Prostate gland (tissue), 2 donors: Measurements from ENCODE around the gene MAP3K4. TPM values are rescaled to one million over a fixed set of nuclear protein-coding genes. Genes with fewer than 3 reads are reported as not detected.
A peak's percentile ranks its signal among the peaks of the same experiment; 100 is the strongest.

Source experiments
- DNase-seq: peaks from one replicate; pipeline ENCODE4 v3.0.0-alpha.2; 2019; ENCODE audit warnings: low spot score
- H3K27ac ChIP-seq, 2 donors: fragments of 200-600 bp; sonication (generic); 2 replicates each; pipeline ENCODE4 v1.5.1; 2017 to 2019
- H3K27me3 ChIP-seq: fragments of 200-600 bp; sonication (generic); replicated peaks from 2 replicates; pipeline ENCODE4 v1.5.1; 2019; ENCODE audit not compliant: insufficient read depth
- H3K36me3 ChIP-seq, 2 donors: fragments of 200-600 bp; sonication (generic); 1 replicate in 1 of 2; 2 replicates in 1 of 2; pipeline versions ENCODE4 v1.5.1 to v1.8.1; 2017 to 2019
- H3K4me1 ChIP-seq: fragments of 200-600 bp; sonication (generic); replicated peaks from 2 replicates; pipeline ENCODE4 v1.5.1; 2019
- H3K4me3 ChIP-seq, 2 donors: fragments of 200-600 bp; sonication (generic); 2 replicates each; pipeline ENCODE4 v1.5.1; 2017 to 2019
- H3K9me3 ChIP-seq: fragments of 200-600 bp; sonication (generic); 2 replicates; pipeline ENCODE4 v1.5.1; 2017
- CTCF ChIP-seq, 4 experiments: fragments of 200-600 bp in 2 of 4; fragments of 450-650 bp in 2 of 4; sonication (generic) in 2 of 4; IDR thresholded peaks; 1 replicate in 3 of 4; 2 replicates in 1 of 4; pipeline ENCODE4 v1.5.1; 2016 to 2019; ENCODE audit warnings: antibody characterized with exemption in 4 of 4, mild to moderate bottlenecking in 2 of 4, moderate library complexity in 2 of 4
- POLR2A ChIP-seq: fragments of 450-650 bp; IDR thresholded peaks from one replicate; pipeline ENCODE4 v1.6.1; 2016; ENCODE audit warnings: antibody characterized with exemption, mild to moderate bottlenecking
- POLR2AphosphoS5 ChIP-seq: sonication (generic); formaldehyde crosslinking; IDR thresholded peaks from one replicate; pipeline ENCODE4 v1.6.1; 2017; ENCODE audit warnings: antibody characterized with exemption
- WGBS: methylation state at CpG from one replicate; pipeline ENCODE4 v1.1.5; 2018; 5-methylcytosine and 5-hydroxymethylcytosine counted together
- intact Hi-C: fragments of 100-400 bp; cut with DNase I; formaldehyde crosslinking; loops from one replicate; pipeline ENCODE4 v1.14.2; 2022
- total RNA-seq, 2 donors: library from RNA; depleted of rRNA; stranded (reverse); fragments of >200 nt; gene quantifications; one replicate each; pipeline ENCODE4 v1.1.0, GENCODE V29; 2016

MAP3K4 gene
- total RNA-seq, 2 donors from 2014 or later: 26.2 to 59.2 TPM

DNA sequence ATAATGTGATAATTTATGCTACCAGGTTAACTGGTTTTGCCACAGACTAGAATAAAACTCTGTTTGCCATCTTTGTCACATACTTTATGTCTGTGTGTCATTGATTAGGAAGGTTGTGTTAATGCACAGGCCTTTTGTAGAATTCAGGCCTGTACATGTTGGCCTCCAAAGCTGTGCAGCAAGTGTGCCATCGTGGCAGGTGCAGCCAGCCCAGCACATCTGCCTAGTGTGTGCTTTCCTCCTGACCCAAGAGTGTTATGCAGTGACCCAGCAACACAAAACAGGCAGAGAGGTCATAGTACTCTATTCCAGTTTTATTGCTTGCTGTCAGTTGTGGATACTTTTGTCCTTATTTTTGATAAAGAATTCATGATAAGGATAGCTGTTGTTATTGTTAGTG is 3.7 kb downstream of the MAP3K4 start:
- Histone ChIP-seq H3K9me3 (no peaks in the 10 kb centered on the region), H3K36me3 (no peaks in the 10 kb centered on the region), H3K27me3 (no peaks in the 10 kb centered on the region), H3K27ac (no peak overlapping the region), H3K4me3 (no peak overlapping the region), H3K4me1 (peaks cover 3% of the 10 kb centered on the region)
- no peak for DNase-seq
- intact Hi-C loops: loop anchor here (10.0 kb wide), 1 partner anchor 280 kb away; the partner anchor contains the start of gene AGPAT4
- WGBS: 56% methylated on average over 1 of the region's 1 CpG
- TF ChIP-seq POLR2A: no peak
- TF ChIP-seq POLR2AphosphoS5: no peak
- TF ChIP-seq CTCF (IDR thresholded peaks at IDR 0.05): no peak

DNA sequence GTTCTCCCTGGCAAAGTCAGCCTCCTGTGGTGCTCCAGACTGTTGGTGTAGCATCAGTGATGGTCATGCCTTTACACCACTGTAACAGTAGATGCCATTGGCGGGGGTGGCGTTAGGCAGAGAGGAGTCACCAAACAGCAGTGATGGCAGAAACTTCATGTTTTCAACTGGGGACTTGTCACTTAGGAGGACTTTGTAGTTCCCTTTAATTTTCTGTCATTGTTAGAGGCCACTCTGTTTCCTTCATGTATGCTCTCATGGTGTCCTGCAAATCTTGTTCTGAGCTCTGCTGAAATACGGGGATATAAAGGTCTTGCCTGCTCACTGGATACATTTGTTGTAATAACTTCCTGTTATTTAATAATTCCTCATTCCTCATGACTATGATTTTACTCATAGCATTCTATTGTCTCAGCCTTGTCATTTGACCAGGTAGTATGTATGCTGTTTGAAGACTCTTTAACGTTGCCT is 4.6 kb downstream of the MAP3K4 start:
- H3K4me1 ChIP-seq: peaks cover 3% of the 10 kb centered on the region
- no peak for DNase-seq
- H3K9me3 ChIP-seq: no peaks in the 10 kb centered on the region
- TF ChIP-seq CTCF (IDR thresholded peaks at IDR 0.05) (no peak), POLR2AphosphoS5 (no peak), POLR2A (no peak)
- WGBS: 74% methylated on average over 4 of the region's 4 CpGs
- H3K27ac ChIP-seq: peak overlapping the region in 1 of 2 donors; percentile 48
- H3K4me3 ChIP-seq: no peak overlapping the region
- intact Hi-C loops: loop anchor here (10.0 kb wide), 1 partner anchor 279 kb away; the partner anchor contains the start of gene AGPAT4
- no peaks in the 10 kb centered on the region for H3K27me3 ChIP-seq
- no peaks in the 10 kb centered on the region for H3K36me3 ChIP-seq

DNA sequence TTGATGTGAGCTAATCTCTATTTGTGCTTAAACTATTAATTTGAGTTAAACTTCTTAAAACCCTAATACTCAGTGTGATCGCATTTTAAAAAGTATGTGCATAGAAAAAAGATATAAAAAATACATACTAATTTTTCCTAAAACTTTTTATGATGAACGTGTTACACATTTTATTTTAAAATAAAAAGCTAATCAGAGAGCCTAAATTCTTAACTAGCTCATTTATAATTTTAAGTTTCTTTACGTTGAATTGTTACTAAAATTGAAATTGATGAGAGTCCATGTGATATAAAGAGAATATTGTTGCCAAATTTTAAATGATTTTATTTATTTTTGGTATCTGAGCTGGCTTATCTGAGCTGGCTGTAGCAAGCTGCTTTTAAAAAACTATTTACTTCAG is 6.6 kb downstream of the MAP3K4 start:
- H3K27me3 ChIP-seq: no peaks in the 10 kb centered on the region
- no peaks in the 10 kb centered on the region for H3K36me3 ChIP-seq
- H3K9me3 ChIP-seq: no peaks in the 10 kb centered on the region
- H3K4me1 ChIP-seq: peaks cover 3% of the 10 kb centered on the region
- H3K4me3 ChIP-seq: no peak overlapping the region
- WGBS: 94% methylated on average over 3 of the region's 3 CpGs
- no peak for DNase-seq
- intact Hi-C loops: loop anchor here (10.0 kb wide), 1 partner anchor 277 kb away; the partner anchor contains the start of gene AGPAT4
- TF ChIP-seq POLR2AphosphoS5 (no peak), POLR2A (no peak), CTCF (IDR thresholded peaks at IDR 0.05) (no peak)
- H3K27ac ChIP-seq: no peak overlapping the region

GRCh38 chr6:160998766-160999165 is 7.2 kb downstream of the MAP3K4 start:
- no peak for TF ChIP-seq POLR2A
- no peak for TF ChIP-seq POLR2AphosphoS5
- no peak for TF ChIP-seq CTCF (IDR thresholded peaks at IDR 0.05)
- 76% methylated on average over 4 of the region's 4 CpGs for WGBS
- intact Hi-C loops: loop anchor here (10.0 kb wide), 1 partner anchor 276 kb away; the partner anchor contains the start of gene AGPAT4

GRCh38 chr6:160999516-160999915 is 7.9 kb downstream of the MAP3K4 start:
- Histone ChIP-seq H3K4me3 (no peak overlapping the region), H3K4me1 (peaks cover 3% of the 10 kb centered on the region), H3K36me3 (no peaks in the 10 kb centered on the region), H3K9me3 (no peaks in the 10 kb centered on the region), H3K27ac (no peak overlapping the region), H3K27me3 (no peaks in the 10 kb centered on the region)
- no peak for DNase-seq
- intact Hi-C loops: loop anchor here (10.0 kb wide), 1 partner anchor 275 kb away; the partner anchor contains the start of gene AGPAT4
- WGBS: 81% methylated on average over 7 of the region's 7 CpGs
- no peak for TF ChIP-seq POLR2AphosphoS5

More at GRCh38 chr6:160998766-160999165, 7.2 kb downstream of the MAP3K4 start:
- Histone ChIP-seq H3K4me3 (no peak overlapping the region), H3K27ac (no peak overlapping the region), H3K27me3 (no peaks in the 10 kb centered on the region), H3K9me3 (no peaks in the 10 kb centered on the region), H3K4me1 (peaks cover 3% of the 10 kb centered on the region), H3K36me3 (no peaks in the 10 kb centered on the region)
- no peak for DNase-seq
